Measurements from ENCODE around the gene CDON. TPM values are rescaled to one million over a fixed set of nuclear protein-coding genes. Genes with fewer than 3 reads are reported as not detected.

CDON gene
- polyA plus RNA-seq, 3 donors: 21.9 to 24.2 (median 23.7) TPM

Other genes with a start within 250 kb of the CDON start
- under 1 TPM in 2 of 3 donors, not detected in 1; 0.06 to 0.08 TPM for gene PATE4, start 229.6 kb downstream of the CDON start, polyA plus RNA-seq (ENCODE audit: insufficient read length in 3 of 3)
- 10 to 100 TPM; 13.4 to 13.8 (median 13.6) TPM for gene HYLS1, start 175.2 kb downstream of the CDON start, polyA plus RNA-seq (ENCODE audit: insufficient read length in 3 of 3)
- gene PUS3, start 159.7 kb downstream of the CDON start, polyA plus RNA-seq (ENCODE audit: insufficient read length in 3 of 3): 10 to 100 TPM; 18.5 to 21.8 (median 19.7) TPM
- 1 to 10 TPM; 3.9 to 4.8 (median 4.5) TPM for gene DDX25, start 158.4 kb downstream of the CDON start, polyA plus RNA-seq (ENCODE audit: insufficient read length in 3 of 3)
- gene VSIG10L2, start 116.8 kb downstream of the CDON start, polyA plus RNA-seq (ENCODE audit: insufficient read length in 3 of 3): not detected
- 10 to 100 TPM; 28.4 to 29.6 (median 28.4) TPM for gene RPUSD4, start 148.8 kb upstream of the CDON start, polyA plus RNA-seq (ENCODE audit: insufficient read length in 3 of 3)
- gene FAM118B, start 148.9 kb upstream of the CDON start, polyA plus RNA-seq (ENCODE audit: insufficient read length in 3 of 3): 10 to 100 TPM; 29.0 to 31.6 (median 30.6) TPM
- 10 to 100 TPM; 75.6 to 82.6 (median 79.5) TPM for gene SRPRA, start 206.0 kb upstream of the CDON start, polyA plus RNA-seq (ENCODE audit: insufficient read length in 3 of 3)
- 10 to 100 TPM; 30.1 to 33.6 (median 31.9) TPM for gene FOXRED1, start 206.3 kb upstream of the CDON start, polyA plus RNA-seq (ENCODE audit: insufficient read length in 3 of 3)
- 10 to 100 TPM in 2 of 3 donors, 1 to 10 TPM in 1; 9.0 to 10.7 (median 10.1) TPM for gene TIRAP, start 220.2 kb upstream of the CDON start, polyA plus RNA-seq (ENCODE audit: insufficient read length in 3 of 3)
- 10 to 100 TPM; 13.9 to 17.0 (median 16.0) TPM for gene DCPS, start 241.2 kb upstream of the CDON start, polyA plus RNA-seq (ENCODE audit: insufficient read length in 3 of 3)

Measured in right renal cortex interstitium (tissue), 3 donors.